ENCODE measurements around the gene ARHGAP25.

The ARHGAP25 gene

DNA sequence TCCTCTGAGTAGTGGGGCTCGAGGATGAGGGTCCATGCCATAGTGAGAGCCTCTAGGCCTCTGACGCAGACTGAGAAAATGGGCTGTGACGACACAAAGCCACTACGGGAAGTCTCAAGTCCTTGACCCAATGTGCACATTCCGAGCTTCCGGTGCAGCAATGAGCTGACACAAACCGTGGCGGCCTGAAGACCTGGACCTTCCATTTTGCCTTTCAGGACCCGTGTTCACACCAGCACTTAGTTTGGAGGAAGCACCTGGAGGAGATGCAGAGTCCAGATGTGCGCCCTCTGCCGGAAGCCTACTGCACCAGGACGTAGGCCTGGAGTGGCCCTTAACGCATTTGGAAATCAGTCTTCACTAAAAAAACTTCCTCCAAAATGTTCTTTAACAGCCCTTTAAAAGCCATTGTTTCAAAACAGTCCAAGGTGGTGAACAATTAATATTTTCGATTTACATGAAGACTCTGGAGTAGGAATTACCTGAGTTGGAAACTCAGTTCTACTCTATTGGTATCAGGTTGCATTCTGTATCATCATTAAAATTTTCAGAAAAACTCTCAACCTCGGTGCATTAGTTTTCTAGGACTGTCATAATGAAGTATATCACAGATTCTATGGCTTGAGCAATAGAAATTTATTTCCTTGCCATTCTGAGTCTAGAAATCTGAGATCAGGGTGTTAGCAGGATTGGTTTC, 102.7 kb downstream of the ARHGAP25 start:
- peak; percentile 83 for DNase-seq

DNA sequence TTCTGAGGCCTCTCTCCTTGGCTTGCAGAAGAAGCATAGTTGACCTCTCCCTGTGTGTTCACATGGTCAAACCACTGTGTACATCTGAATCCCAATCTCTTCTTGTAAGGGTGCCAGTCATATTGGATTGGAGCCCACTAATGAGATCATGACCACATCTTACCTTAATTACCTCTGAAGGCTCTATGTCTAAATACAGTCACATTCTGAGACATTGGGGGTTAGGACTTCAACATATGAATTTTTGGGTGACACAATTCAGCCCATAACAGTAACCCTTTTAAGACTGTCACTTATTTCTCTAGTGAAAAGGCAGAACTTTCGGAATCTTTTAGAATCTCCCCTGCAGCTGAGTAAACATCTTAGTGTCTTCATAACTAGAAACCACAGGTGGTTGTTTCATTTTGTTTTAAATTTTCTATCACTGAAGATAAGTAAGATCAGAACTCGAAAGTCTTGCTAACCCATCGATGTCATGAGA, 103.3 kb downstream of the ARHGAP25 start:
- no peak for DNase-seq

DNA sequence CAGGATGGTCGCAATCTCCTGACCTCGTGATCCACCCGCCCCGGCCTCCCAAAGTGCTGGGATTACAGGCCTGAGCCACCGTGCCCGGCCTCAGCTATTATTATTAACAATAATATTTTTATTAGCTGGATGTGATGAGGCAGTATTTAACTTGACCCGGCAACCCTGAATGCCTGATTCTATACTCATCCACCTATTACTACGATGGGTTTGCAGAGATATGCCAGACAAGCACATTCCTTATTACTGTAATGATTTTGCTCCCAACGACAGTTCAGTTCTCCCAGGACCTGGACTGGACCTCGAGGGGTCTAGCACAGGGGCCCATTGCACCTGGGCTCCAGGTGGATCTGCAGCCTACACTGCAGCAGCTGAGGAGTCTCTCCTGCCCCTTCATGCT, 104.0 kb downstream of the ARHGAP25 start:
- no peak for DNase-seq

DNA sequence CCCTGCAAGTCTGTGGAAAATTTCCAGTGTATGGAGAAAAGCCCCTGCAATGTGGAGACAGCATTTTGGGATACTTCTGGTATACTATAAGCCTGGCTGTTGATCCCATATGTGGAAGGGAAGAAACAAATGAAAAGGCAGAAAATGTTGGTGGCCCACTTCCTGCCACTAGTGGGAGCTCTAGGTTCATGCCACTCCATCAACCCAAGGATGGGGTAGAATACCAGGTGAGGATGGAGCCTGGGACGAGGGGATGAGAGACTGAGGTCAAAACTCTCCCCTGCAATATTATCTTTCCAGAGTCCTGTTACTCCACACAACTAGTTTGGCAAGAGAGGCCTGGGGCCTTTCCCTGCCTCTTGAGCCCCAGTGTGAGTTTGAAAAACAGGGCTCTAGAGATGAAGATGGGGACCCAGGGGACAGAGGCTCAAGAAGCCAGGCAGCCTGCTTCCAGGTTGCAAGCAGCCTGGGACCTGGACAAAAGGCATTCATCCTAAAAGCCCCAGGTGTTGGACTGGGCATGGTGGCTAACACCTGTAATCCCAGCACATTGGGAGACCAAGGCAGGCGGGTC, 104.7 kb downstream of the ARHGAP25 start:
- peak; percentile 61 for DNase-seq

DNA sequence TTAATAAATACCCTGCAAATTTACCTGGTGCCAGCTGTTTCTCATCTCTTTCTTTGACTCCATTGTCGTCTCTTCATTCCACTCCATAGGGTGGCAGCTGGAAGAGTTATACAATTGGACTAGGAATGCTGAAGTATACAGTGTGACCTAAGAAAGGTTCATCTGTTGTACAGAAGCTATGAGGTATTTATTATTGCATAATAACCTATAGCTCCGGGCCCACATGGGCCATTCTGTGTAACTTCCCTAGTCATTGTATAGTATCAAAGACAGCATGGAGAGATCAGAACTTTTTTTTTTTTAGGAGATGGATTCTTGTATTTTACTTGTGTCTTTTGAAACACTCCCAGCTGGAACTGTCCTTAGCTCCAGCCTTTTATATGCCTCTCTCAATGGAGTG, 110.4 kb downstream of the ARHGAP25 start:
- no peak for DNase-seq

DNA sequence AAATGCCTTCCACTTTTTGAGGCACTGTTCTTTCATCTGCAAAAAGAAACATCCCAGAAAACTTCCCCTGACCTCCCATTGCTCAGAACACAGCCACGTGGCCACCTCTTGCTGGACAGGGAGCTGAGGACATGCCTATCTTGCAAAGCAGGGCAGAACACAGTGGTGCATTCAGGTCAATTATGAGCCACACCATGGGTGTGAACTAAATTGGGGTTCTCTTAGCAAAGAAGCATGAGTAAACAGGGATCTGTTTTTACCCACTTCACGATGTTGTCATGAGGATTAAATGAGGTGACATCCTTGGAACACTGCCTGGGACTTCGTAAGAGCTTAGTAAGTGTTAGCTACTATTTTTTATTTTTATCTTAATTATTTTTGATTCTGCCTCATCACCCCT, 111.5 kb downstream of the ARHGAP25 start:
- no peak for DNase-seq

DNA sequence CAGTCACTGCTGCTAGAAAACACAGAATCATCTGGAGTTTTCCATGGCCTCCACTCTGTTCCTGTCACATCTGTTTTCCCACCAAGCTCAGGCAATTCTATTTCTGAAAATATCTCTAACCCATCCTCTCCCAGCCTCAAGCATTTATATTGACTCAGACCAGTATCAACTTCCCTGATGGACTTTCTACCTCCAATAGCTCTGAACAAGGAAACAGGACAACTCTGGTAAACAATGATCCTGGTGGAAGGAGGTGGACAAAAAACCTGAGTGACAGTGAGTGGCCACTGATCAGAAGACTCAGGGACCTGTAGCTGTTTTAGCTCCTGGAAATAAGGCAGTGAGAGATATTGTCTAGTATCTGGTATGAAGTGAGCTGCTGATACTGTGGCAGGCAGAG, 113.1 kb downstream of the ARHGAP25 start:
- no peak for DNase-seq

DNA sequence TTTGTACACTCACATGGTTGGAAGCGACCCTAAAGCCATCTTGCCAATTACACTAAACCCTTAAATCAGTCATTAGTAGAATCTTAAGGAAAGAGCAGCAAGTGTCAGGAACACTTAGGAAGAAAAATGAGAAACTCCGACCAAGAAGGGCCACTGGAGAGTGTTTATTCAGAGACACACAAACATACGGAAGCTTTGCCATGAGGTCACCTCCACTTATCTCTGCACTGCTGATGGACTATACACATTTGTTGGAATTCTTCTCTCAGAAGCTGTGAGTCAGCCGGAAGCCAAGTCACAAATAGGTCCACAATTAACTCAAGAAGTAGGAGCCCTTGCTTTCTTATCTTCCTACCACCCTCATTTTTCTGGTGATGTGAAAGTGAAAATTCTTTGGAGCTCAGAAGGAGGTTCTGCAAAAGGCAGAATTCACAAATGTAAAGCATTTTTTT, 115.0 kb downstream of the ARHGAP25 start:
- DNase-seq: no peak

DNA sequence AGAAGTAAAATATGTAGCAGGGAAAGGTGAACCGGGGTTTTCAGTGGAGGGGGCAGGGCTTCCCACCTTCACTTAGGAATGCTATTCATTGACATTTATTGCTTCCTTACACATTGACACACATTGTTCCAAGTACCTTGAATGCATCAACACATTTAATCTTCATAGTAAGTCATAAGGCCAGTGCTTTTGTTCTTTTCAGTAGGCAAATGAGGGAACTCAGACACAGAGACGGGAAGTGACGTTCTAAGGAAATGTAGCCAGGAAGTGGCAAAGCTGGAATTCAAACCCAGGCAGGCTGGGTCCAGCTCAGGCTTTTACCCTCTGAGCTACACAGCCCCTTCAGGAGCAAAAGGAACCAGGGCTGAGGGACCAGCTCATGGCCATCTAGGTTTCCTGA, 115.9 kb downstream of the ARHGAP25 start:
- no peak for DNase-seq

DNA sequence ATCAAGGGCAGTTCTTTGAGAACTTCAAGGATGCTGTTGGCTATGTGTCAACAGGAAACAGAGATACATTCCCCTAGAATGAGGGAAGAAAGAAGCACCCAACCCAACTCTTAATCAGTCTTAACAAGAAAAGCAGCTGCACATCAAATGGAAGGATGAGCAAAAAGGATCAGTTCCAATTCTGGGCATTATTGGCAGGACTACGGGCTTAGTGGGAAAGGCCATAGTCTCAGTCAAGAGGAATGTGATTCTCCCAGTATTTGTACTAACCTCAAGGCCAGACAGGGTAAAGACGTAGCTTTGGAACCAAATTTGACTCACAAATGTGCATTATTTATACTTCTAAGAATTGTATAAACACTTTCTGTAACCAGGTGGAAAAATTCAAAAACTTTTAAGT, 118.4 kb downstream of the ARHGAP25 start:
- DNase-seq: no peak

DNA sequence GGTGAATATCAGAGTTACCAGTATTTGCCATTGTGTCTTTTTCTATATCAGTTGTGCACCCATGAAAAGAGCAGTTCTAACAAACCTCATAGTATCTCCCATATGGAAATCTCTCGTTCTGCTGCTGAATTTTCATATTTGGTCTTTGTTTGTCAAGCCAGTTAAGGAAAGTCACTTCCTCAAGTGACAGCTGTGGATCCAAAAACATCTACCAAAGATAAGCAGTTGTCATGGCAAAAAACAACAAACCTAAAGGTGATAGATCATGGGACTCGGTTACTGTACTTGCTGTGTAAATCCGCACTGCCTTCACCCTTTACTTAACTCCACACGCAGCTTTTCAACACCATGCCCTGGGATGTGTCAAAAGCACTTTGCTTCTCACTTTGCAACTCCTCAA, 119.3 kb downstream of the ARHGAP25 start:
- no peak for DNase-seq

DNA sequence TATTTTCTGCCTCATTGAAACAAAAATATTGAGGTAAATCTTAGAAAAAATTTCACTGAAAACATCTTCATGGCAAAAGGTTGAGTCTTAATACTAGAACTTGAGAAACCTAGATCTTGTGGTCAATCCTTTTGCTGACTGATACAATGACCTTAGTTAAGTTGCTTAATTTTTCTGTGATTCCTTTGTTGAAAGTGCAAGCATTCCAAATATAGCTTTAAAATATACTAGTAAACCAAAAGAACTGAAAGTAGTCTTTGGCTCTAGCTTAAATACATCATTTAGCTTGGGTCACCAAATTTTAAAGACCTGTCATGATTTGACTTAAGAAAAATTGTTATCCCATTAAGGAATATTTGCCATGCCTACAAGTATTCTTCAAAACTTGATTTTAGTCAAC, 119.9 kb downstream of the ARHGAP25 start:
- DNase-seq: no peak

DNA sequence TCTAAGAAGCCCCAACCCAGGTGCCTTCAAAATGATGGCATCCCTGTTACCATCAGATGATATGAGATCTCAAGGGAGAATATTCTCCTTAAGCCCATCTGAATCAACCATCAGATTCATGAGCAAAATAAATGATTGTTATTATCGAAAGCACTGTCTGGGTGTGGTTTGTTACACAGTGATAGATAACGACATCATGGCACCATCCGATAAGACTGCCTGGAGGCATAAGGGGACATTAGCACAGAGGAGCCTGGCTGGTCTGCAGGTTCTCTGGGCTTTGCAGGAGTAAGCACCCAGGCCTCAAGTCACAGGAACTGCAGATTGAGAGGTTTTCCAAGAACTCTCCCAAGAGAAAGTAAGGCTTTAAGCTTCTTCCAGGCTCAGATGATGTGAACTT, 120.9 kb downstream of the ARHGAP25 start:
- no peak for DNase-seq

DNA sequence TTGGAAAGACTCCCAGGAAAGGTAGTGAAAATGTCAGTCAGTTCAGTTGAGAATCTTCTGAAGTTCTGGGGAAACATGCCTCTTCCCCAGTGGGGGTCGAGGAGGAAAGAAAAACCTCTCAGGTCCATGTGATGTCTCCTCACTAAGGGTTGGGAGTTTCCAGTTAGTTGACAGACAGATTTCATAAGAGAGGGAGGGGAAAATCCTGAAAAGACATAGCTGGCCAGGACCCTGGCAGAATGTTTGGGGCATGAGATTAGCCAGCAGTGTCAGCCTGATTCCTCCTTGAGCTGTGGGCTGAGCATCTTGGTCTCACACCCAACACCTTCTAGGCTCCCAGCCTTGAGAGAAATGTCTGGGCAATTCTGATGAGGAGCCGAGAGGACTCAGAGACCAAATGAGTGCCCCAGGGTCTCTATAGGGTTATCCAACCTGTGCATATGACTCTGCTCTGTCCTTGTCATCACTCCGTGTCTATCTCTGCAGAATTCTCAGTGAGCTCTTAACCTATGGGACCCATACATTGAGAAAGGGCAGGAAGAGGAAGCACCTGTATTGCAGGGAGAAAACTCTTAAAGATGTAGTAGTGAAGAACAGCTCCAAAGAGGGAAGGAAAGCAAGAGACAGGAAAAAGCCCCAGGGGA, 122.7 kb downstream of the ARHGAP25 start:
- DNase-seq: no peak

DNA sequence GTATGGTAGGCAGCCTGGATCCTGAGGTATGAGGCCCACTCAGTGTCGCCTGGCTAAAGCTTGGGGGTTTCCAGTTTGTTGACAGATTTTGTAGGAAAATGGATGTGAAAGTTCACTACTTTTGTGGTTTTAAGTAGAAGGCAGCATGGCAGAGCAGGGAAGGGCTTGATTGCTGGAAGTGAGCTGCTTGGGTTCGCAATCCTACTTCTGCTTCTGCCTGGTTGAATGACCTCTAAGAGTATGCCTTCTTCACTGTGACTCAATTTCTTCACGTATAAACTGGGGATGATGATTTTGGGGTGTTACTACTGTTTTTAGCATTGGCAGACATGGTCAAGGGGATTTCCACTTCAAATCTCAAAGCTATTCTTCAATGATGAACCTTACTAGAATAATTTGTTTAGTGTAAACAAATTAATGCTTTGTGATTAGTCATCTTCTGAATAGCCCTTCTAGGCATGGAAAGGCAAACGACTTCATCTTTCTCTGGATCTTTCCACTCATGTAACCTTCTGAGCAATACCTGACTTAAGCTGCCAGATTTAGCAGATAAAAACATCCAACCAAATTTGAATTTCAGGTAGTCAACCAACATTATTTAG, 123.3 kb downstream of the ARHGAP25 start:
- no peak for DNase-seq

DNA sequence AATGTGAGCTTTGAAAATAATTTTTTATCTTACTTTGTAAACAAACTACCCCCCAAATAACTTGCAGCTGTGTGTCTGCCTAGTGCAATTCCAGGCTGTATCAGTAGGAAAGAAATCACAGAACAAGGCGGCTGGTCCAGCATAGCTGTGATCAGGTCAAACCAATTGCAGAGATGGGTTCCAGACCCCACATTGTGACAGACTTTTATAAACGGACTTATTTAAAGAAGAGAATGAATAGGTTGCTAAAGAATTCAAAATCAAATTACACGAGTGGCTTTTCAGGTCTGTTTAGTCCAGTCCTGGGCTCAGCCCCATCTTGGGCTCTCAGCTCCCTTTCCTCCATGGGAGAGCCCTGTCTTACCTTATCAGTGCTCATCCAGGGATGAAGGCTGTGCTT, 125.5 kb downstream of the ARHGAP25 start:
- no peak for DNase-seq

DNA sequence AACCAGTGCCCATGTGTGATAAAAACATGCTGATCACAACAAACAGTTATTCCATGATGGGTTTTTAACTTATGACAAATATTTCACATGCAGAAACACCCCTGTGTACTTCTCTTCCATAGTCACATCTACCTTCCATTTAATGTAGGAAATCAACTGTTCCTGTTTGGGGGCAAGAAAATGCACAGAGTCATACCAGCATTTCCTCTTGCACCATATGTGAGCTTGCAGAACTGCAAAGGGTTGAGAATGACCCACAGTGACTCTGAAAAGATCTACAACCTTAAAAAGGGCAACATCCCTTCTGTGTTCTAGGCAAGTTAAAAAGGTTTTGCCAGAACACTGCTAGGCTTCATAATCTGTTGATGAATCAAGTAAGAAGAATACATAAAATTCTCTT, 126.7 kb downstream of the ARHGAP25 start:
- DNase-seq: no peak

DNA sequence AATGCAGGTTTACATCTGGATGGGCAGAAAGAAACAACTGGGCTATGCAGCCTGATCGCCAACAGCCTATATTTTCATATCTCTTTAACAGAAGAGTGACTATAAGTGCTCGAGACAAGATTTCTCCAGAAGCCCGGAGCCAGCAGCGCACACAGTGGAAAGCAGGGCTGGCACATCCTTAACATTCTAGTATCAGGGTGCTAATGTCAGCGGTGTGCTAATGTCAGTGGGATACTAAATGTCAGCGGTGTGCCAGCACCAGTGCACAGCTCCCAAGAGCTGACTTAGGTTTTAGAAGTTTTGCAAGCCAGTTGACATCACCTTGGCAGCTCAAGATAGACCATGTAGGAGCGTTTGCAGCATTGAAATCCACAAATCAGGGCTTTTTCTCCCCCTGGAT, 128.3 kb downstream of the ARHGAP25 start:
- DNase-seq: no peak

DNA sequence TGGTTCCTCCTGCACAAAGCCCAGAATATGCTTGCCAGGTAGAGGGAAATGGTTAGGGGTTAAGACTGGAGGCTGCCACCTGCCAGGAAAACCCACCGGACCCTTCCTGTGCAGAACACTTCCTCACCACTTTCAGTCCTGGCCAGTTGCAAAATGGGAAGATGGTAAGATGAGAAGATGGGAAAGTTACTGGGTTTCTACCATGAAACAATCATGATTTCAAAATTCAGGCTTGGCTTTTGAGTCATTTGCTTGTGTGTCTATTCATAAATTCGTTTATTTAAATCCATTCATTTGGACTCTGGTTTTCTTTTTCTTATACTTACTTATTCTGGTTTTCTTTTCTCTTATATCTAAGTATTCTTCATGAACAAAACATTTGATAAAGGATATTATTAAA, 129.4 kb downstream of the ARHGAP25 start:
- no peak for DNase-seq

DNA sequence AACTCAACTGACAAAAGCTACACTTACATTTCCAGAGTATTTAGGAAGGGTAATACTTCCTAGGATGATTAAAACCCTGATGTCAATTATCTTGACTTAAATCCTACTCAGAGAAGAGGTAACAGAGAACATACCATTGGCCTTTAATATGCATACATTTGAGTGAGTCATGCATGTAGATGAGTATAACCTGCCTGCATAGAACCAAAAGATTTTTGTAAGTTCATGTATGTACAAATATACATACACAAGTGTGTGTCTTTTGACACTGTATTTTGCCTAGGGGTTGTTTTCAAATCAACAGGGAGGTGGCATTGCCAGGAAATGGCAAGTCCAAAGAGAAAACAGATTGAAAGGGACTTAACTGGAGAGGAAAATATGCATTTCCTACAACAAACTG, 130.5 kb downstream of the ARHGAP25 start:
- DNase-seq: no peak

DNA sequence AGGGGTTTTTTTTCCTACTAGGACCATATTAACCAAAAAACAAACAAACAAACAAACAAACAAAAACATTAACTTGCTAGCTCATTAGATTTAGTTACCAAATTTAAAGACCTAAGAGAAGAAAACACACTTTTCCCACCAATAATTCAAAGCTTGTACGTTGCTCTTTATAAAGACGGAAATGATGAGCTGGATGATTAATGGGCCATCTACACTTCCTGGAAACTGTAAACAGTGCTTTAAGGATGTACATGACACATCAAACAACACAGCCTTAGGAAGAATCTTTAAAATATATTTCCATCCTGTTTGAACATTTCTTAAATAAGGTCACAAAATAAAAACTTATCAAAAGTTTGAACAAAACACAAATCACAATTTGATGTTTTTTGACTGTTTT, 135.6 kb downstream of the ARHGAP25 start:
- no peak for DNase-seq

DNA sequence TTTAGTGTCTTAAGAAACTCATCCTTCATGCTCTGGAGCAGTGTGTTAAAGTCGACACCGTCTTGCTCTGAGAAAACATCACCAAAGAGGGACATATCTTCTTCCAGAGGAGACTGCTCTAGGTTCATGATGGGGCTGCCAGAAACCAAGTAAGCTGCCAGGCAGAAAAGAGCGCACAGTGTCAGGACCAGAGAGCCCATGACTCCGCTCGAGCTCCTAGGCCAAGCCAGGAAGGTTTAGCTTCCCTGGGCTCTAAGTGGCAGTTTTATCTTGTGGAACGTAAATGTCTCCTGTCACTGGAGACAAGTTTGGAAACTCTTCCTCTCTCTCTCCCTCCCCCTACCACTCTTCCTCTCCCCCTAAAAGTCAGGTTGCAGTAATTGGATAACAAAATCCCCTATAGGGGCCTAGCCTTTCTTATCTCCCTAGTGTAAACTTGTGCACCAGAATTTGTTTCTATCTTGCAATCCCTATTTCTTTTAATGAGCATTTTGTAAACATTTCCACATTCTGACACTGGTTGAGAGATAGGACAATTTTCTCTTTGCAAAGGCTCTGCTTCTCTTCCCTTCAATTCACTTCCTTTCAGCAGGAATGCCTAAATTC, 136.7 kb downstream of the ARHGAP25 start, which contains the start of gene BMP10:
TSS of gene BMP10 (minus strand) at position 239 of the 606 bp plus-strand sequence. CDS start at position 200, 39 bp downstream.
- DNase-seq: no peak
